BJ (cell line): ENCODE measurements around the gene PRKCE. TPM values are rescaled to one million over a fixed set of nuclear protein-coding genes. Genes with fewer than 3 reads are reported as not detected.

Experiments
- CTCF ChIA-PET: fragments of 350-600 bp; formaldehyde crosslinking; extraction: SDS; loops from one replicate; lab custom pipeline; 2021; ENCODE audit warnings: antibody characterized with exemption, inconsistent platforms; lab: Yijun Ruan, JAX
- POLR2A ChIA-PET: fragments of 300-600 bp; sonication (Branson Sonifier 250); formaldehyde crosslinking; extraction: SDS; loops from one replicate; lab custom pipeline; 2021; ENCODE audit warnings: antibody characterized with exemption; lab: Charles Lee
- DNase-seq: peaks from one replicate; pipeline ENCODE4 v3.0.0-alpha.2; 2011; ENCODE audit warnings: low read depth
- H3K27me3 ChIP-seq: 2 replicates; pipeline ENCODE4 v1.6.0; 2011; ENCODE audit warnings: low read length; ENCODE audit not compliant: control insufficient read depth, insufficient read depth
- H3K36me3 ChIP-seq: 2 replicates; pipeline ENCODE4 v1.5.1; 2011; ENCODE audit warnings: low read length; ENCODE audit not compliant: control insufficient read depth, insufficient read depth
- H3K4me3 ChIP-seq: 2 replicates; pipeline ENCODE4 v1.5.1; 2011; ENCODE audit warnings: low read depth, mild to moderate bottlenecking, control low read depth, low read length
- polyA plus RNA-seq: library from polyadenylated mRNA; depleted of rRNA; stranded (reverse); fragments of >200 nt; gene quantifications from 2 replicates; pipeline ENCODE4 v1.2.3, GENCODE V29; 2011
- TF ChIP-seq, protein P1 (sequence below): IDR thresholded peaks from 2 replicates; pipeline ENCODE4 v1.5.1; 2011; ENCODE audit warnings: low read depth, mild to moderate bottlenecking, control low read depth, inconsistent platforms, low read length, moderate library complexity; ENCODE audit not compliant: insufficient read depth

PRKCE gene
- polyA plus RNA-seq, 1 experiment = 19.7 TPM

DNA sequence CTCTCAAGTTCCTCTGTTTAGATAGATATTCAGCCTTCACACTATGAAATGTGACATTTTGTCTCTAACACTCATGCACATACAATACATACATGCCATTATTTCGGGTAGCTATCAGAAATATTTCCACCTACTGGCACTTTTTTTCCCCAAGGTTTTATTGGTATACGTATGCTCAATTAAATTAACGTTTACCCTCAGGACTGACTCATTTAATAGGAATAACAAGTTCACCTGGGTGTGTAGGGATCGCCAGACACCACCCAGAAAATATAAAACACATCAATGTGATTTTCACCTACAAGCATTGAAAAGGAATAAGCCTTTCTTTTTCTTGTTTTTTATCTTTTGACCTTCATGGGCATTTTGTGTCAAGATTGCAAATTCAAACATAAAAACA is 507.2 kb downstream of the PRKCE start:
- TF ChIP-seq, protein P1, sequence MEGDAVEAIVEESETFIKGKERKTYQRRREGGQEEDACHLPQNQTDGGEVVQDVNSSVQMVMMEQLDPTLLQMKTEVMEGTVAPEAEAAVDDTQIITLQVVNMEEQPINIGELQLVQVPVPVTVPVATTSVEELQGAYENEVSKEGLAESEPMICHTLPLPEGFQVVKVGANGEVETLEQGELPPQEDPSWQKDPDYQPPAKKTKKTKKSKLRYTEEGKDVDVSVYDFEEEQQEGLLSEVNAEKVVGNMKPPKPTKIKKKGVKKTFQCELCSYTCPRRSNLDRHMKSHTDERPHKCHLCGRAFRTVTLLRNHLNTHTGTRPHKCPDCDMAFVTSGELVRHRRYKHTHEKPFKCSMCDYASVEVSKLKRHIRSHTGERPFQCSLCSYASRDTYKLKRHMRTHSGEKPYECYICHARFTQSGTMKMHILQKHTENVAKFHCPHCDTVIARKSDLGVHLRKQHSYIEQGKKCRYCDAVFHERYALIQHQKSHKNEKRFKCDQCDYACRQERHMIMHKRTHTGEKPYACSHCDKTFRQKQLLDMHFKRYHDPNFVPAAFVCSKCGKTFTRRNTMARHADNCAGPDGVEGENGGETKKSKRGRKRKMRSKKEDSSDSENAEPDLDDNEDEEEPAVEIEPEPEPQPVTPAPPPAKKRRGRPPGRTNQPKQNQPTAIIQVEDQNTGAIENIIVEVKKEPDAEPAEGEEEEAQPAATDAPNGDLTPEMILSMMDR = no peak
- Histone ChIP-seq H3K4me3 (no peak overlapping the region), H3K36me3 (peaks cover 2% of the 10 kb centered on the region; the same call in 1 of the 2 replicates), H3K27me3 (no peaks in the 10 kb centered on the region)
- no peak for DNase-seq
- CTCF ChIA-PET = no interaction called here
- POLR2A ChIA-PET = no interaction called here

DNA sequence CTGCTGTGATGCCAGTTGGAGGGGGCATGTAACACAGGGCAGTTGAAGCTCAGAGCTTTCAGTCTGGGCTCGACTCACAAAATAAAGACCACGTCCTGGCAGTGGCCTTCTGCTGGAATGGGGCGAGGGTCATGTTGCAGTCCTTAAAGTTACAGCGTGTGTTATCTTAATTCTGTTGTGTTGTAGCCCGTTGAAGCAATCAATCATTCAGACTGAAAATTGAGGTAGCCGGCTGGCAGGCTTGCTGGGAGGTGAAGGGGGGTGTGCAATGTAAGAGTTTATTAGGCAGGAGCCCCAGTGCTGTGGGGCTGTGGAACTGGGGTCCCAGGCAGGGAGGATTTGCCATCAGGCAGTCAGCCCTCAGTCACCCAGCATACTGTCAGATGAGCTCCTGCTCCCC is 508.9 kb downstream of the PRKCE start:
- CTCF ChIA-PET = no interaction called here
- H3K27me3 ChIP-seq = no peaks in the 10 kb centered on the region
- TF ChIP-seq, protein P1 = no peak
- no peak overlapping the region for H3K4me3 ChIP-seq
- H3K36me3 ChIP-seq = peaks cover 2% of the 10 kb centered on the region; the same call in 1 of the 2 replicates
- no peak for DNase-seq
- POLR2A ChIA-PET = no interaction called here

- no peak for DNase-seq
- TF ChIP-seq, protein P1 = no peak
- no peak overlapping the region for H3K4me3 ChIP-seq
- H3K36me3 ChIP-seq = peaks cover 4% of the 10 kb centered on the region
- H3K27me3 ChIP-seq = no peaks in the 10 kb centered on the region
- CTCF ChIA-PET = interaction anchor here (1.2 kb wide), 1 partner anchor 98 kb away, joined by 4 read pairs; no protein-coding TSS in a partner anchor
- POLR2A ChIA-PET = no interaction called here
These were observed 509.8 kb downstream of the PRKCE start for GRCh38 chr2:46161315-46161714.

GRCh38 chr2:46161911-46162310 is 510.4 kb downstream of the PRKCE start:
- Histone ChIP-seq H3K4me3 (no peak overlapping the region), H3K36me3 (peaks cover 4% of the 10 kb centered on the region), H3K27me3 (no peaks in the 10 kb centered on the region)
- ChIA-PET CTCF (interaction anchor here (0.9 to 1.2 kb wide), 3 partner anchors 12 to 99 kb away, joined by 4 read pairs; no protein-coding TSS in a partner anchor), POLR2A (no interaction called here)
- no peak for DNase-seq
- TF ChIP-seq, protein P1 = no peak

DNA sequence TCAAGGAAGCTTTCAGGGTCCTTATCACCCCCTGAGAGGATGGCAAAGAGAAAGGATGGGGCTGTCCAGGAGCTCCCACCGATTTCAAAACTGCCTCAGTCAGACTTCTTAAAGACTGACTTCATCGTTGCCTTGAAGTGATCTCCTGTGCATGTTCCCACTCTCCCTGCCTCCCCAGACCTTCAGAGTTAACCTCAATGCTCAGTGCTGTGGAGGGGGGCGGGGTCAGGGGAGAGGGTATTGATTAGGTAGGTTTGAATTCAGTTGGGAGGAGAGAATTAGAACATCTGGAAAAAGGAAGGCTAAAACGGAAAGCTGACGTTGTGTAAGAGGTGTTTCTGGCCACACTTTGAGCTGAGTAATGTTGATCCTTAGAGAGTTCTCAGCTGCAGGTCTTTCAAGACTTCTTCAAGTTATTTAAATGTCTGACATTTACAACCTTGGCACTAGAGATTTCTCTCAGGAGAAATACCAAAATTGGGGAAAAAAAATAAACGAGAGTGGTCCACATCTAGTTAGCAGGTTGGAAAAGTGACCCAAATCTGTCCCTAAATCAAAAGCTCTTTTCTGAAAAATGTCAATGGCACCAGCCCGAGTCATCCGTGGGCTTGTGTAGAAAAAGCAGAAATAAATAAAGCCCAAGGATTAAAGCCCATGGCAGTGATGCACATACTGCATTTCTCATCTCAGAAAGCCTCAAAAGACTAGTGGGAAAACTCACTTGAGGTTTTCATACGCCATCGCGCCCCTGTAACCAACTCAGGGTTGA is 511.0 kb downstream of the PRKCE start:
- TF ChIP-seq, protein P1 = no peak
- Histone ChIP-seq H3K4me3 (no peak overlapping the region), H3K27me3 (no peaks in the 10 kb centered on the region), H3K36me3 (peaks cover 4% of the 10 kb centered on the region)
- CTCF ChIA-PET = interaction anchor here (0.9 to 1.2 kb wide), 3 partner anchors 13 to 99 kb away, joined by 4 read pairs; no protein-coding TSS in a partner anchor
- DNase-seq = no peak
- POLR2A ChIA-PET = interaction anchor here (0.6 kb wide), 1 partner anchor 40 kb away, joined by 3 read pairs; no protein-coding TSS in a partner anchor
